Smooth muscle cell (in vitro differentiated cells): ENCODE data around the gene IL17A. TPM values are rescaled to one million over a fixed set of nuclear protein-coding genes. Genes with fewer than 3 reads are reported as not detected.

Source experiments
- DNase-seq: peaks from one replicate; lab custom pipeline; 2025; ENCODE audit not compliant: unreplicated experiment; lab: John Stamatoyannopoulos, UW
- H2AFZ ChIP-seq: fragments of 200-600 bp; sonication (generic); 2 replicates; pipeline ENCODE4 v1.6.0; 2016; ENCODE audit warnings: antibody characterized with exemption, low read depth, mild to moderate bottlenecking
- H3F3A ChIP-seq: fragments of 200-600 bp; sonication (generic); 2 replicates; pipeline ENCODE4 v1.6.0; 2017; ENCODE audit warnings: antibody characterized with exemption, low read depth
- H3K27ac ChIP-seq: fragments of 200-600 bp; sonication (generic); 2 replicates; pipeline ENCODE4 v1.5.1; 2016; ENCODE audit warnings: low read depth, mild to moderate bottlenecking
- H3K27me3 ChIP-seq: fragments of 200-600 bp; sonication (generic); 2 replicates; pipeline ENCODE4 v1.6.1; 2016; ENCODE audit warnings: low read depth, mild to moderate bottlenecking
- H3K36me3 ChIP-seq: fragments of 200-600 bp; sonication (generic); 2 replicates; pipeline ENCODE4 v1.5.1; 2016; ENCODE audit warnings: low read depth
- H3K4me1 ChIP-seq: fragments of 200-600 bp; sonication (generic); 2 replicates; pipeline ENCODE4 v1.5.1; 2016; ENCODE audit warnings: low read depth
- H3K4me2 ChIP-seq: fragments of 200-600 bp; sonication (generic); 2 replicates; pipeline ENCODE4 v1.6.0; 2016; ENCODE audit warnings: mild to moderate bottlenecking
- H3K4me3 ChIP-seq: fragments of 200-600 bp; sonication (generic); 2 replicates; pipeline ENCODE4 v1.5.1; 2016; ENCODE audit warnings: mild to moderate bottlenecking
- H3K79me2 ChIP-seq: fragments of 200-600 bp; sonication (generic); 2 replicates; pipeline ENCODE4 v1.6.0; 2016; ENCODE audit warnings: low read depth, mild to moderate bottlenecking
- H3K9ac ChIP-seq: fragments of 200-600 bp; sonication (generic); 2 replicates; pipeline ENCODE4 v1.6.0; 2016; ENCODE audit warnings: low read depth
- H3K9me3 ChIP-seq: fragments of 200-600 bp; sonication (generic); replicated peaks from 2 replicates; pipeline ENCODE4 v1.5.1; 2016; ENCODE audit warnings: low read depth
- H4K20me1 ChIP-seq: fragments of 200-600 bp; sonication (generic); 2 replicates; pipeline ENCODE4 v1.6.0; 2016; ENCODE audit warnings: low read depth
- WGBS: methylation state at CpG from one replicate; pipeline ENCODE4 v1.1.7; 2016; ENCODE audit warnings: low lambda C conversion rate; 5-methylcytosine and 5-hydroxymethylcytosine counted together
- polyA plus RNA-seq: library from polyadenylated mRNA; unstranded; fragments of >200 nt; fragmentation: Nextera tagmentation; extraction: Ambion mirVana; gene quantifications from 2 replicates; pipeline ENCODE4 v1.2.1, GENCODE V29; 2016
- total RNA-seq: library from RNA; depleted of rRNA; stranded (reverse); fragments of >200 nt; gene quantifications from 2 replicates; pipeline ENCODE4 v1.2.3, GENCODE V29; 2014
- TF ChIP-seq, protein P1 (sequence below): fragments of 200-600 bp; sonication (generic); IDR thresholded peaks from 2 replicates; pipeline ENCODE4 v1.5.1; 2017; ENCODE audit warnings: borderline replicate concordance, mild to moderate bottlenecking, antibody characterized with exemption; ENCODE audit not compliant: insufficient read depth, poor library complexity, severe bottlenecking

IL17A gene
- total and polyA plus RNA-seq, 2 experiments from 2014 or later = not detected

DNA sequence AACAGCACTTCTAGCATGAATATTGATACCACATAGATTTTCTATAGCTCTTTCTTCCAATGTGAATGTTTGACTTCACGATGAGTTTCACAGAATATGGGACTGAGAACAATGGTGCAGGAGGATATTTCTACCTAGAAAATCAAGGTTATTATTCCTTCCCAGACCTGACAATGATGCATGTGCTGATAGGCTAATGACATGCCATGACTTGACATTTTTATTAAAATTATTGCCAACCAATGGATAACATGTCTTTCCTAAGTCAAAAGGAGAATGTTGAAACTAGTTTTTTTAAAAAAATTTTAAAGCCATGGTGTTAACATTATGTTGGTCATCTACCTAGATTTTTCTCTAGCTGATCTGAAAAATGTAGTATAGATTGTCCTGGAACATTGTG lies 923 bp downstream of the IL17A start:
- H3K27me3 ChIP-seq = no peaks in the 10 kb centered on the region
- no peak for DNase-seq
- H3F3A ChIP-seq = no peaks in the 10 kb centered on the region
- H3K9ac ChIP-seq = no peak overlapping the region
- H3K36me3 ChIP-seq = no peaks in the 10 kb centered on the region
- H3K79me2 ChIP-seq = no peaks in the 10 kb centered on the region
- 91% methylated on average over 1 of the region's 1 CpG for WGBS
- no peaks in the 10 kb centered on the region for H3K4me1 ChIP-seq
- no peaks in the 10 kb centered on the region for H3K9me3 ChIP-seq
- H3K4me3 ChIP-seq = no peak overlapping the region
- no peak overlapping the region for H3K4me2 ChIP-seq
- H2AFZ ChIP-seq = no peak overlapping the region
- TF ChIP-seq, protein P1, sequence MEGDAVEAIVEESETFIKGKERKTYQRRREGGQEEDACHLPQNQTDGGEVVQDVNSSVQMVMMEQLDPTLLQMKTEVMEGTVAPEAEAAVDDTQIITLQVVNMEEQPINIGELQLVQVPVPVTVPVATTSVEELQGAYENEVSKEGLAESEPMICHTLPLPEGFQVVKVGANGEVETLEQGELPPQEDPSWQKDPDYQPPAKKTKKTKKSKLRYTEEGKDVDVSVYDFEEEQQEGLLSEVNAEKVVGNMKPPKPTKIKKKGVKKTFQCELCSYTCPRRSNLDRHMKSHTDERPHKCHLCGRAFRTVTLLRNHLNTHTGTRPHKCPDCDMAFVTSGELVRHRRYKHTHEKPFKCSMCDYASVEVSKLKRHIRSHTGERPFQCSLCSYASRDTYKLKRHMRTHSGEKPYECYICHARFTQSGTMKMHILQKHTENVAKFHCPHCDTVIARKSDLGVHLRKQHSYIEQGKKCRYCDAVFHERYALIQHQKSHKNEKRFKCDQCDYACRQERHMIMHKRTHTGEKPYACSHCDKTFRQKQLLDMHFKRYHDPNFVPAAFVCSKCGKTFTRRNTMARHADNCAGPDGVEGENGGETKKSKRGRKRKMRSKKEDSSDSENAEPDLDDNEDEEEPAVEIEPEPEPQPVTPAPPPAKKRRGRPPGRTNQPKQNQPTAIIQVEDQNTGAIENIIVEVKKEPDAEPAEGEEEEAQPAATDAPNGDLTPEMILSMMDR = no peak
- H4K20me1 ChIP-seq = no peaks in the 10 kb centered on the region
- H3K27ac ChIP-seq = no peak overlapping the region

DNA sequence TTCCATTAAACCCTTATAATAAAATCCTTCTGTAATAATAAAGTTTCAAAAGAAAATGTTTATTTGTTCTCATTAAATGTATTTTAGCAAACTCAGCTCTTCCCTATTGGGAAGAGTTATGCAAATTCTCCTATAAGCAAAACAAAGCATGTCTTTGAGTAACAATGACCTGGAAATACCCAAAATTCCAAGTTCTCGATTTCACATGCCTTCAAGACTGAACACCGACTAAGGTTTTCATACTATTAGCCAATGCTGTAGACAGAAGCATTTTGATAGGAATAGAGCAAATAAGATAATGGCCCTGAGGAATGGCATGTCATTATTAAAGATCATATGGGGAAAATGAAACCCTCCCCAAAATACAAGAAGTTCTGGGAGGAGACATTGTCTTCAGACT lies 3.8 kb downstream of the IL17A start:
- Histone ChIP-seq H3K36me3 (no peaks in the 10 kb centered on the region), H3K79me2 (no peaks in the 10 kb centered on the region), H3K4me3 (no peak overlapping the region), H2AFZ (no peak overlapping the region), H3K9ac (no peak overlapping the region), H3K27ac (no peak overlapping the region), H3K4me2 (no peak overlapping the region), H3K27me3 (no peaks in the 10 kb centered on the region), H3K9me3 (no peaks in the 10 kb centered on the region), H3F3A (no peaks in the 10 kb centered on the region), H3K4me1 (no peaks in the 10 kb centered on the region), H4K20me1 (no peaks in the 10 kb centered on the region)
- TF ChIP-seq, protein P1 = no peak
- WGBS = 81% methylated on average over 2 of the region's 2 CpGs
- DNase-seq = no peak

DNA sequence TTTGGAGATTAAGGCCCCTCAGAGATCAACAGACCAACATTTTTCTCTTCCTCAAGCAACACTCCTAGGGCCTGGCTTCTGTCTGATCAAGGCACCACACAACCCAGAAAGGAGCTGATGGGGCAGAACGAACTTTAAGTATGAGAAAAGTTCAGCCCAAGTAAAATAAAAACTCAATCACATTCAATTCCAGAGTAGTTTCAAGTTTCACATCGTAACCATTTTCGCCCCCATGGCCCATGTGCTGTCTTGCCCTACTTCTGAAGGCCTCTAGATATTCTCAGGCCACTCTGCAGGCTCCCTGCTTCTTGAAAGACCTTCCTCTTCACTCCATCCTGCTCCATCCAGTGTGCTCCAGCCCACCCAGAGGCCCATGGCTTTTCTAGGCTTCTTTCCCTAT lies 4.2 kb downstream of the IL17A start:
- Histone ChIP-seq H3K9ac (no peak overlapping the region), H3K4me3 (no peak overlapping the region), H3K4me1 (no peaks in the 10 kb centered on the region), H3F3A (no peaks in the 10 kb centered on the region), H4K20me1 (no peaks in the 10 kb centered on the region), H3K27me3 (no peaks in the 10 kb centered on the region), H3K27ac (no peak overlapping the region), H3K36me3 (no peaks in the 10 kb centered on the region), H3K79me2 (no peaks in the 10 kb centered on the region), H3K4me2 (no peak overlapping the region), H3K9me3 (no peaks in the 10 kb centered on the region), H2AFZ (no peak overlapping the region)
- DNase-seq = no peak
- WGBS = 75% methylated on average over 3 of the region's 3 CpGs
- TF ChIP-seq, protein P1 = no peak

DNA sequence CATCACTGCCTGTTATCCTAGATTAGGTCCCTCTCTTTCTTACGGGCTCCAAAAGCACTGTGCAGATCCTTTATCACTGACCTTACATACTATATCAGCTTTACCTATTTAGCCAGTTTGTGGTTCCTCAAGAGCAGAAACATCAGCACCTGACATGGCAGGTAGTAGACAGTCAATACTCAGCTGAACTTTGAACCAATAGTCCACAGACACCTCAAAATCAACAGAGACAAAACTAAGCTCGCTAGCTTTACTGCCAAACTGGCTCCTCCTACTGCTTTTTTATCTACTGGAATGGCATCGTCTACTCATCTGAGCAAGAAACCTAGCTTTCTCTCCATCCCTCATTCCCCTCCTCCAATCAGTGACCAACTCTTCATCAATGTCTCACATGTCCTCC lies 5.6 kb downstream of the IL17A start:
- Histone ChIP-seq H3K79me2 (no peaks in the 10 kb centered on the region), H2AFZ (no peak overlapping the region), H3K9me3 (no peaks in the 10 kb centered on the region), H3K4me2 (no peak overlapping the region), H3F3A (no peaks in the 10 kb centered on the region), H3K27me3 (no peaks in the 10 kb centered on the region), H3K4me1 (no peaks in the 10 kb centered on the region), H3K36me3 (no peaks in the 10 kb centered on the region), H3K9ac (no peak overlapping the region), H4K20me1 (no peaks in the 10 kb centered on the region), H3K4me3 (no peak overlapping the region), H3K27ac (no peak overlapping the region)
- DNase-seq = no peak
- 80% methylated on average over 3 of the region's 3 CpGs for WGBS
- TF ChIP-seq, protein P1 = no peak
